Activated CD8-positive, alpha-beta T cell treated with anti-CD3 and anti-CD28 coated beads for 36 hours (primary cell): ENCODE measurements around the gene KISS1. TPM values are rescaled to one million over a fixed set of nuclear protein-coding genes. Genes with fewer than 3 reads are reported as not detected.

Experiments used
- ATAC-seq: fragments of 200-7000 bp; cut with Tn5 transposase; one replicate; pipeline ENCODE4 v1.10.0; 2021; ENCODE audit warnings: mild to moderate bottlenecking, moderate library complexity
- CTCF ChIA-PET: fragments of 350-600 bp; sonication (Branson Sonifier 250); formaldehyde crosslinking; loops from one replicate; lab custom pipeline; 2021; ENCODE audit warnings: antibody characterized with exemption; lab: Charles Lee
- POLR2A ChIA-PET: fragments of 350-600 bp; sonication (Branson Sonifier 250); formaldehyde crosslinking; loops from one replicate; lab custom pipeline; 2021; ENCODE audit warnings: antibody characterized with exemption; lab: Charles Lee
- DNase-seq: peaks from one replicate; pipeline ENCODE4 v3.0.0-alpha.2; 2020
- H3K27ac Mint-ChIP-seq: one replicate; pipeline ENCODE4 v1.8.0; 2021; ENCODE audit warnings: mild to moderate bottlenecking, mixed read lengths
- H3K27me3 Mint-ChIP-seq: one replicate; pipeline ENCODE4 v1.8.0; 2021; ENCODE audit warnings: mixed read lengths
- H3K36me3 Mint-ChIP-seq: one replicate; pipeline ENCODE4 v1.8.0; 2021; ENCODE audit warnings: low read depth, mixed read lengths
- H3K4me1 Mint-ChIP-seq: one replicate; pipeline ENCODE4 v1.8.0; 2021; ENCODE audit warnings: low read depth, mixed read lengths
- H3K4me3 Mint-ChIP-seq: one replicate; pipeline ENCODE4 v1.8.0; 2021; ENCODE audit warnings: mild to moderate bottlenecking, moderate library complexity, mixed read lengths
- H3K9me3 Mint-ChIP-seq: one replicate; pipeline ENCODE4 v1.8.0; 2021; ENCODE audit warnings: mixed read lengths
- intact Hi-C: fragments of 100-400 bp; cut with micrococcal nuclease; formaldehyde crosslinking; loops from one replicate; pipeline ENCODE4 v1.10.0; 2022
- total RNA-seq, 2 experiments: library from RNA; stranded (reverse); gene quantifications; one replicate each; pipeline ENCODE4 v1.2.3, GENCODE V29; 2021
- TF ChIP-seq, protein P1 (sequence below): fragments of 200-600 bp; IDR thresholded peaks from one replicate; pipeline ENCODE4 v1.8.0; 2022; ENCODE audit warnings: antibody characterized with exemption, mild to moderate bottlenecking

KISS1 gene
- total RNA-seq, 2 experiments from 2014 or later: not detected

DNA sequence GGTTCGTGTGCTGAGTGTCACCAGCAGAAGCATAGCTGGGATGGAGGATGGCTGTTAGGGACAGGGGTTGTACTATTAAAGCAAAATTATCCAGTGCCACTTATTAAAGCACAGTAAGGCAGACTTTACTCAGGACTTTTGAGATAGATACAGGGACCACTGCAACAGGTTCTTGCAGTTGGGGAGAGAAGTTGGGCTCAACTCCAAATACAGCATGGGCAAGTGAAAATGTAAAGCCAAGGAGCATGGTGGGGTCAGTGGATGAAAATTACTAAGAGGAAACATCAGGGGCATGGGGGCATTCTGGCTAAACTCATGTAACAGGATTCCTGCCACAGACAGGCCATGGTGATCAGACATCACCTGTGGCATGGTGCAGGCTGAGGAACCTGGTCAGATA, 15.2 kb downstream of the KISS1 start:
- ATAC-seq (no peak), DNase-seq (no peak)
- TF ChIP-seq, protein P1, sequence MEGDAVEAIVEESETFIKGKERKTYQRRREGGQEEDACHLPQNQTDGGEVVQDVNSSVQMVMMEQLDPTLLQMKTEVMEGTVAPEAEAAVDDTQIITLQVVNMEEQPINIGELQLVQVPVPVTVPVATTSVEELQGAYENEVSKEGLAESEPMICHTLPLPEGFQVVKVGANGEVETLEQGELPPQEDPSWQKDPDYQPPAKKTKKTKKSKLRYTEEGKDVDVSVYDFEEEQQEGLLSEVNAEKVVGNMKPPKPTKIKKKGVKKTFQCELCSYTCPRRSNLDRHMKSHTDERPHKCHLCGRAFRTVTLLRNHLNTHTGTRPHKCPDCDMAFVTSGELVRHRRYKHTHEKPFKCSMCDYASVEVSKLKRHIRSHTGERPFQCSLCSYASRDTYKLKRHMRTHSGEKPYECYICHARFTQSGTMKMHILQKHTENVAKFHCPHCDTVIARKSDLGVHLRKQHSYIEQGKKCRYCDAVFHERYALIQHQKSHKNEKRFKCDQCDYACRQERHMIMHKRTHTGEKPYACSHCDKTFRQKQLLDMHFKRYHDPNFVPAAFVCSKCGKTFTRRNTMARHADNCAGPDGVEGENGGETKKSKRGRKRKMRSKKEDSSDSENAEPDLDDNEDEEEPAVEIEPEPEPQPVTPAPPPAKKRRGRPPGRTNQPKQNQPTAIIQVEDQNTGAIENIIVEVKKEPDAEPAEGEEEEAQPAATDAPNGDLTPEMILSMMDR: no peak
- no peaks in the 10 kb centered on the region for H3K27me3 Mint-ChIP-seq
- POLR2A ChIA-PET: no interaction called here
- no peak overlapping the region for H3K27ac Mint-ChIP-seq
- no peak overlapping the region for H3K4me3 Mint-ChIP-seq
- H3K36me3 Mint-ChIP-seq: no peaks in the 10 kb centered on the region
- no peaks in the 10 kb centered on the region for H3K4me1 Mint-ChIP-seq
- intact Hi-C loops: no loop called here
- no peaks in the 10 kb centered on the region for H3K9me3 Mint-ChIP-seq
- CTCF ChIA-PET: interaction anchor here (1.6 to 2.0 kb wide), 2 partner anchors 26 to 78 kb away, joined by 3 to 5 read pairs; no protein-coding TSS in a partner anchor

DNA sequence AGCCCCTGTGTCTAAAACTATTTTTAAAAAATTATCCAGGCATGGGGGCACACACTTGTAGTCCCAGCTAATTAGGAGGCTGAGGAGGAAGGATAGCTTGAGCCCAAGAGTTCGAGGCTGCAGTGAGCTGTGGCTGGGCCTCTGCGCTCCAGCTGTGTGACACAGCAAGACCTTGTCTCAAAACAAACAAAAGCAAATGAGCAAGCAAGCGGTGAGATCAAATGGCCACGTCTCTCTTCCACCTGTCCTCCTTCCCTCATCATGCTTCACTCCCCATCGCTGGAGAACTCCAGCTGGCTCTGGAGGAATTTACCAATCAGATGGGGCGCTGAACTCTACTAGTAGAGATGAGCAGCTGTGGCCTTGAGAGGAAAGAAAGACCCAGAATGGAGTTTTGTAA, 16.2 kb downstream of the KISS1 start:
- DNase-seq (no peak), ATAC-seq (no peak)
- Mint-ChIP-seq H3K27me3 (no peaks in the 10 kb centered on the region), H3K27ac (no peak overlapping the region), H3K9me3 (no peaks in the 10 kb centered on the region), H3K4me1 (no peaks in the 10 kb centered on the region), H3K36me3 (no peaks in the 10 kb centered on the region), H3K4me3 (no peak overlapping the region)
- TF ChIP-seq, protein P1: no peak
- intact Hi-C loops: no loop called here
- ChIA-PET POLR2A (no interaction called here), CTCF (interaction anchor here (0.7 to 2.0 kb wide), 4 partner anchors 27 to 183 kb away, joined by 3 to 5 read pairs (median 4); no protein-coding TSS in a partner anchor)

DNA sequence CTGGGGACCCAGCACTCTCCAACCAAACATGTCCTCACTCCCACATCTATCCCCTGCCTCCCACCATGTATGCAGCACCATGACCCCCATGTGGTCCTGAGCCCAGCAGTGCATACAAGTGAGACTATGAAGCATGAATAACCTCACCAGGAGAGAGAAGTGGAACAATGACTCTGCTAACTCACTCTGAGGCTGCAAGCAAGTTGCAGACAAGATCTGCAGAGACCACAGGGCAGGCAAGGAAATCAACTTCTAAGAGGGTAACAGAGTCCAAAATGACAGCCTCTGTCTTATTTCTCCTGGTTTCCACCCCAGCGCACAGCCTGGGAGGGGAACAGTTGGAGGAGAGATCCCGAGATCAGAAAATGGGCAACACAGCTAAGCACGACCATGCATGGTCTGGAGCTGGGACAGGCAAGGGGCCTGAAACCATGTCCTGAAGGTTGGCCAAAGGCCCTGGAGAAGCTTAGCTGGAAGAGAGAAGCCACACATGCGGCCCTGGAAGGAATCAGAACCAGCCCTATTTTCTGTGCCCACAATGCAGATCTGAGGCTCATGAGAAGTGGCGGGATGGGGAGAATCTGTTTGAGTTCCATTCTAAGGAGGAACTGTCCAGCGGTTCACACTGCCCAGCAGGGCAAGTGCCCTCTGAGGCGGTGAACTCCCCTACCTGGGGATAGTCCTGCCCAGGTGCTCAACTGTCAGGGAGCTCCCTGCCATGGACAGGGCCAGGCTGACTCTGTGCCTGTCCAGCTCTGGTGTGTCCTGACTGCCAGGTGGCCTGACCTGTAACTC, 17.6 kb downstream of the KISS1 start:
- intact Hi-C loops: no loop called here
- no peaks in the 10 kb centered on the region for H3K9me3 Mint-ChIP-seq
- no peak overlapping the region for H3K4me3 Mint-ChIP-seq
- no peaks in the 10 kb centered on the region for H3K36me3 Mint-ChIP-seq
- ATAC-seq (no peak), DNase-seq (no peak)
- ChIA-PET POLR2A (no interaction called here), CTCF (interaction anchor here (1.1 to 2.5 kb wide), 3 partner anchors 11 to 52 kb away, joined by 3 to 6 read pairs (median 5); no protein-coding TSS in a partner anchor)
- TF ChIP-seq, protein P1: no peak
- H3K27ac Mint-ChIP-seq: no peak overlapping the region
- peaks cover 3% of the 10 kb centered on the region for H3K27me3 Mint-ChIP-seq
- no peaks in the 10 kb centered on the region for H3K4me1 Mint-ChIP-seq

DNA sequence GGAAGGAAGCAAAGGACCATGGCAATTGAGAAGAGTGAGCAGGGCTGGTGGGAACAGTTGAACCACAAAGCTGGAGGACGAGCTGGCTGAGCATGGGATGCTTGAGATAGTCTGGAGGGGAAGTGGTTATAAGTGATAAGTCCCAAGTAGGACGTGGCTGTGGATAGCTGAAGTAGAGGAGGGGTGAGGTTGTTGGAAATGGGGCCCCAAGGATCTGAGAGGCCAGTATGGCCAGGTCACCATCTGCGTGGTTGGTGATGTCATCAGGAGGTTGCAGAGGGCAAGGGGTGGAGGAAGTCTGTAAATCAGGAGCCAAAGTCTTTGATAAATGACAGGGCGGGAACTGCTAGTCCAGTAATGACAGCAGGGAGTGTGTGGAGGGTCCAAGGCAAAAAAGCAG, 19.2 kb downstream of the KISS1 start:
- Mint-ChIP-seq H3K4me1 (no peaks in the 10 kb centered on the region), H3K9me3 (peaks cover 2% of the 10 kb centered on the region), H3K36me3 (no peaks in the 10 kb centered on the region), H3K4me3 (no peak overlapping the region), H3K27me3 (peaks cover 3% of the 10 kb centered on the region), H3K27ac (no peak overlapping the region)
- POLR2A ChIA-PET: no interaction called here
- CTCF ChIA-PET: interaction anchor here (2.5 to 6.9 kb wide), 2 partner anchors 10 to 14 kb away, joined by 5 to 36 read pairs; no protein-coding TSS in a partner anchor
- ATAC-seq (no peak), DNase-seq (no peak)
- TF ChIP-seq, protein P1: no peak
- intact Hi-C loops: no loop called here

DNA sequence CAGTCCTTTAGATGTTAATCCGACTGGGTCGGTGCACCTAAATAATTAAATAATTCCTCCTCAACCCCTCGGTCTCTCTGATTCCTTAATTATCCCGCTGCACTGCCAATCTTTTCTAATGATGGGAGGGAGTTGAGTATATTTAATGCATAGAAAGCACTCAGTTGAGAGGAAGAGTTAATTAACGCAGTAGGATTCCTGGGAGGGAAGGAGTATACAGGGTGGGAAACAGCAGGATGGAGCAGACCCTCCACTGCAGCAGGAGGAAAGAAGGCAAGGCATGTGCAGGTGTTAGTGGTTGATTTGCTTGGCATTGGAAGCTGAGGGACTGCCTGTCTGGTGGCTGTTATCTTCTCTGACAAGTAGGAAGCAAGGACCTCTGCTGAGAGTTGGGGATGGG, 20.2 kb downstream of the KISS1 start:
- peaks cover 8% of the 10 kb centered on the region for H3K9me3 Mint-ChIP-seq
- TF ChIP-seq, protein P1: no peak
- intact Hi-C loops: no loop called here
- ATAC-seq: no peak
- ChIA-PET POLR2A (no interaction called here), CTCF (interaction anchor here (3.4 to 6.9 kb wide), 2 partner anchors 13 to 31 kb away, joined by 15 to 36 read pairs; no protein-coding TSS in a partner anchor)
- peaks cover 3% of the 10 kb centered on the region for H3K27me3 Mint-ChIP-seq
- H3K36me3 Mint-ChIP-seq: peaks cover 3% of the 10 kb centered on the region
- no peak overlapping the region for H3K4me3 Mint-ChIP-seq
- DNase-seq: no peak
- no peaks in the 10 kb centered on the region for H3K4me1 Mint-ChIP-seq
- H3K27ac Mint-ChIP-seq: no peak overlapping the region
